GM19468 (cell line): Measurements from ENCODE around the gene INAFM1.
"Not testable (repeated sequence)": the region's sequence is repeated elsewhere in the genome, so short reads cannot be mapped to it uniquely, and the experiment has no call there.

Source experiments
- ATAC-seq: cut with Tn5 transposase; IDR thresholded peaks from one replicate; pipeline ENCODE4 v1.9.1; 2021; ENCODE audit warnings: mild to moderate bottlenecking, moderate library complexity, moderate number of reproducible peaks; ENCODE audit not compliant: unreplicated experiment; ENCODE audit errors: extremely low read depth

The INAFM1 gene

GRCh38 chr19:47266401-47266941, 8.2 kb upstream of the INAFM1 start:
- no peak for ATAC-seq

GRCh38 chr19:47267350-47267759, 7.3 kb upstream of the INAFM1 start:
- ATAC-seq = no peak

- ATAC-seq = no peak
Measured at GRCh38 chr19:47268028-47268427, 6.7 kb upstream of the INAFM1 start.

GRCh38 chr19:47269596-47269995, 5.1 kb upstream of the INAFM1 start:
- no peak for ATAC-seq

- ATAC-seq = no peak
Measured at GRCh38 chr19:47270408-47270807, 4.3 kb upstream of the INAFM1 start.

- no peak for ATAC-seq
Measured at GRCh38 chr19:47271949-47272348, 2.7 kb upstream of the INAFM1 start.

- no peak for ATAC-seq
Measured at GRCh38 chr19:47272448-47273312, 2.0 kb upstream of the INAFM1 start.

GRCh38 chr19:47273313-47274070, 1.2 kb upstream of the INAFM1 start:
- ATAC-seq = peak; percentile 11

- ATAC-seq = no peak
Measured at GRCh38 chr19:47274891-47275761, 441 bp downstream of the INAFM1 start.

- ATAC-seq = no peak
Measured at GRCh38 chr19:47275791-47276461, 1.2 kb downstream of the INAFM1 start.

- ATAC-seq = not testable (repeated sequence)
Measured at GRCh38 chr19:47276513-47276912, 1.8 kb downstream of the INAFM1 start.

GRCh38 chr19:47280183-47280797, 5.6 kb downstream of the INAFM1 start:
- ATAC-seq = no peak

- ATAC-seq = no peak
Measured at GRCh38 chr19:47283405-47284059, 8.8 kb downstream of the INAFM1 start.

- no peak for ATAC-seq
Measured at GRCh38 chr19:47284324-47284899, 9.7 kb downstream of the INAFM1 start.

- no peak for ATAC-seq
Measured at GRCh38 chr19:47296036-47296435, 21.4 kb downstream of the INAFM1 start.

GRCh38 chr19:47300867-47301266, 26.2 kb downstream of the INAFM1 start:
- ATAC-seq = not testable (repeated sequence)

- no peak for ATAC-seq
Measured at GRCh38 chr19:47302249-47302648, 27.6 kb downstream of the INAFM1 start.

- ATAC-seq = no peak
Measured at GRCh38 chr19:47303966-47304365, 29.3 kb downstream of the INAFM1 start.
